HT1080 (cell line): ENCODE data around the gene SPATA32. TPM values are rescaled to one million over a fixed set of nuclear protein-coding genes. Genes with fewer than 3 reads are reported as not detected.
"Not testable (repeated sequence)": the region's sequence is repeated elsewhere in the genome, so short reads cannot be mapped to it uniquely, and the experiment has no call there.

Experiments
- DNase-seq: peaks from one replicate; pipeline ENCODE4 v3.0.0-alpha.2; 2015; ENCODE audit warnings: low read depth
- total RNA-seq: library from RNA; depleted of rRNA; stranded (reverse); fragments of >200 nt; shearing (Covaris generic); gene quantifications from 2 replicates; pipeline ENCODE4 v1.2.3, GENCODE V29; 2014

SPATA32 gene
- total RNA-seq, 1 experiment from 2014 or later: not detected

DNA sequence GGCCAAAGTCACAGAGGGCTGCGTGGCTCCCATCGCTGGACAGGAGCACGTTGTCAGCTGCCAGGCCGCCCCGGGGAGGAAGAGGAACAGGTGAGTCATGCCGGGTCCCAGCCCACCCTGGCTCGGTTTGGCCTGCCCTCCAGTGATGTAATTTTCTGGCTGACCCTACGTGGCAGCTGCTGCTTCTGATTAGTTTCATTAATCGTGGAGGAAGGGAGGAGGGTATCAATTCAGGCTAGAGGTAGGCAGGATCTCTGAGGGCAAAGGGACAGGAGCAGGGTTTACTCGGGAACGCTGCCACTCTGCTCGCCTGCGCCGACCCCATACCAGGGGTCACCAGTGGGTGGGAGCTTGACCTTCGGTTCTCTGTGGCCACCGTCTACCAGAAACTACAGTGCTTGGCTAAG, 11.7 kb upstream of the SPATA32 start:
- no peak for DNase-seq

DNA sequence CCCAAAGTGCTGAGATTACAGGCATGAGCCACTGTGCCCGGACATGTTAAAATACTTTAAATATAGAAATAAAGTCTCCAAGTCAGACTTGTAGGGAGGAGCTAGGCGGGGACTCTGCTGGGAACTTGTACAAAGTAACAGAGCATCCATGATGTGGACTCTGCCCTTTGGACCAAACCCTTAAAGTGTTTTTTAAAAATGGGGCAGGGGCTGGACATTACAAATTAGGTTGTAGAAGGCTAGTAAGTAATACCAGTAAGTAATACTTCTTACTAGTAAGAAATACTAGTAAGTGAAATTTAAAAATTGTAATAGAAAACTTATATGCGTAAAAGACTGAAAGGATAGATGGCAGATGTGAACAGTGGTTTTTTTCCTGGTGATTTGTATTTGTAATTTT, 9.7 kb upstream of the SPATA32 start:
- DNase-seq: no peak

DNA sequence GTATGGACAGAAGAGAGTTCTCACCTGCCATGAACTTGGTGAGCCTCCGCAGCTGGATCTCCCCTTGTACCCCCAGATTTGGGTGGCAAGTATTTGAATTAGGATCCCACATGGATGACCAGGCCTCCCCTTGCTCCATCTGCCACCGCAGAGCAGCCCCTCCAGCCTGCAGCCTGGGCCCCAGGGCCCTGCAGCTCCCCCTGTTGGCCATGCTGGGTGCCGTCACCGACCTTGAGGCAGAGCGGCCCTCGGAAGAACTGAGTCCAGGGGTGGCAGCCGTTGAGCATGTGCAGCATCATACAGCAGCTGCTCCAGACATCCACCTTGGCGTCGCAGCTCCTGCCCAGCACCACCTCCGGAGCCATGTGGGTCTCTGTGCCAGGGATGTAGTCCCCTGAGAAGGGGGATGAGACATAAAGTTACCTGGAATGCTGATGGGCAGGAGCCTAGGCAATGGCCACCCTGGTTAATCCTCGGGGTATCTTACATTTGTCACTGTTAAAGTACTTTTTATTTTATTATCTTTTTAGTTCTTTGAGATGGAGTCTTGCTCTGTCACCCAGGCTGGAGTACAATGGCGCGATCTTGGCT, 9.0 kb upstream of the SPATA32 start:
- DNase-seq: no peak

DNA sequence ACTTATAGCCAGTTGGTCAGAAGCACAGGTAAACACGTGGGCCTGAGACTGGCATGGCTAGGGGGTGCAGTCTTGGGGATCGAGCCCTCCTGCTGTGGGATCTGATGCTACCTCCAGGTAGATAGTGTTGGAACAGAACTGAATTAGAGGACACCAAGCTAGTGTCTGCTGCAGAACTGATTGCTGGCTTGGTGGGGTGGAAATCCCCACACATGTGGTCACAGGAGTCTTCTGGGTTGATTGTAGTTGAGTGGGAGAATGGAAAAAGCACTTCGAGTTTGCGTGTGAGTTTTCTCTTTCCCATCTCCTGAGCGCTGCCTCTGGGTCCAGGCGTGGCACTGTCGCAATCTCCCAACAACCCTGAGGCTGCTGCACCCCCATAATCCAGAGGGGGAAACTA, 8.0 kb upstream of the SPATA32 start:
- no peak for DNase-seq

DNA sequence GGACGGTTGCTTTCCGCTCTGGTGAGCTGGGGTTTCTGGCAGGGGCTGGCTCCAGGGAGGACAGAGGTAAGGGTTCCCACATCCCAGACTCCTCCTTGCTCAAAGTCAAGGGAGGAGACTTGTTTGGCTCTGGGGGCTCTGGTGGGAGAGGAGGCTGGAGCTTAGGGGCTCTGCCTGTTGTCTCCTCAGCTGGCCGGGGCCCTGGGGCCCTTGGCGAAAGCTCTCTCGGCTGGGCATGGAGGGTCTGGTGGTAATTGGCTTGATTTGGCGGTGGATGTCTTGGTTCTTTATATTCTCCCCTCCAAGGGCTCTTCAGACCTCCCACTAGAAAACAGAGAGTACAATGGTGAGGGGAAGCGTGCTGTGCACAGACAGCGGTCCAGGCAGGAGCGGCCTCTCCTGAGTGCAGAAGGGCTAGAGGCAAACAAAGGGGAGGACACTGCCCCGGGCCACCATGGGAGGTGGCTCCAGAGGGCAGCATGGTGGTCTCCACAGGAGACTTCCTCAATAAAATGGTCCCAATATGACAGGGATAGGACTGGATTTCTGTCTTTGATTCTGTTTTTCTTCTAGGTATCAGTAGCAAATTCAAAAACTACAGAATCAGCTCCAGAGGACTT, 5.7 kb upstream of the SPATA32 start:
- no peak for DNase-seq

DNA sequence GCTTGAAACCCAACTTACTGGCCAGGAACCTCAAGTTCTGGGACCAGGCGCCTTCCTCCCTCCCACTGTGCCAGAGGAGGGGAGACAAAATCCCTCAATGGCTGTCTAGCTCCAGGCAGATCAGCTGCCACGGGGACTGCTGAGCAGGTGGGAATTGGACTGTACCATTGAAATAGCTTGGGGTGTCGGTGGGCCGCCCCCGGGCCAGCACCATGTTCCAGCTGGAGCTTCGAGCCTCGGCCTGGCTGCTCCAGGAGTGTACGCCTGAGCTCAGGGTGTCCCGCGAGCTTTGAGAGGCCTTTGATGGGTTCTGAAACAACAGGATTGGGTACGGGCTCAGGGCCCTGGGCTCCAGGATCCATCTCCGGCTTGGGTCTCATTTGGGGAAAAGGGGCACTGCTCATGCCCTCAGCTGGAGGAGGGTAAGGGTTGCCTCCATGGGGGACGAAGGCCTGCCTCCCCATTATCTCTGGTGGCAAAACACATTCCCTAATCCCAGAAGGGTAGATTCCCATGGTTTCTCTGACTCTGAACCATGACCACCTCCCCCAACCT, 4.6 kb upstream of the SPATA32 start:
- DNase-seq: no peak

DNA sequence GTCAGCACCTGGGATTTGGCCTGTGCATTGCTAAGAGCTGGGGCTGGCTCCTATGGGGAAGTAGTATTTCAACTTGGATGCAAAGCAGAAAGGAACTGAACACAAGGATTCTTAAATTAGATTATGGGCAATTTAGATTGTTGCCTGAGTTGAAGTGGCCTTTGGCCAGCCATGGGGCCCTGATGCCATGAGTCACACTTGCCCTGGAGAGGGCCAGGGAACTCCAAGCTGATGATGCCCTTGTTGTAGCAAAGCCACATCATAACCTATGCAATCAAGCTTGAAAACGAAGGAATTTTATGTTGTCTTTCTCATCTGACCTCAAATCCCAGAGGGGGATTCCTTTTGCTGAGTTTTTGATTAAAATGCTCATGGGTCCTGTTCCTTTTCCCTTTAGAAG, 3.9 kb upstream of the SPATA32 start:
- peak; percentile 50 for DNase-seq

DNA sequence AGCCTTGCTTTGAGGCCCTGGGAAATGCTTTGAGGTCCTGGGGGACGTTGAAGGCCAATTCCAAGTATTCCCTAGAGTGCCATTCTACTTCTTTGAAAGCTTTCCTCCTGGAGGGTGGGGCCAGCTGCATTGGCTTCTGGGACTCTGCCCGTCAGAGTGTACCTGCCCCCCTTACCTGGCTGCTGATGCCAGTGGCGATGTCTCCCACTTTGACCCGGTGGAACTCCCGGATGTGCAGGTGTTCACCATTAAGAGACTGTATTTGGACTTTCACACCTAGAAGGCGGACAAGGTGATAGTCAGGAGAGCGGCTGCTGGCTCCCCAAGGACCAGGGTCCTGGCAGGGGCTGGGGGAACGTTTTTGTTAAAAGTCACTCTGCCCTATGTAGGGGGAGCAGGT, 3.1 kb upstream of the SPATA32 start:
- no peak for DNase-seq

DNA sequence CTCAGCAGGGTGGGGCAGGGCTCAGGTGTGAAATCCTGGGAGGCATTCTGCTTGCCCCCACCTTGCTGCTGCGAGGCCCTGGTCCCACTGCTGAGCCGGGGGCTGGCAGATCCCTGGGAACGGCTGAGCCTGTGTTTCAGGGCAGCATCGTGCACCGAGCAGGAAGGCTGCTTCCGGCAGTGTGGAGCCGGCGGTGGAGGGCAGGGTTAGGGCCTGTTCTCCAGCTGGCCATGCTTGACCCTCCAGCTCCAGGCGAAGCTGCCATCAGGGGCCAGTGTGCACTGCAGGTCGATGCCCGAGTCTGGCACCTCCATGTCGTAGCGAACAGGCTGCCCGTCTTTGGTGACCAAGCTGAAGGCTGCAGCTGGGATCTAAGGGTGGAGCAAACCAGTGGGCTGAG, 2.5 kb upstream of the SPATA32 start:
- DNase-seq: no peak

DNA sequence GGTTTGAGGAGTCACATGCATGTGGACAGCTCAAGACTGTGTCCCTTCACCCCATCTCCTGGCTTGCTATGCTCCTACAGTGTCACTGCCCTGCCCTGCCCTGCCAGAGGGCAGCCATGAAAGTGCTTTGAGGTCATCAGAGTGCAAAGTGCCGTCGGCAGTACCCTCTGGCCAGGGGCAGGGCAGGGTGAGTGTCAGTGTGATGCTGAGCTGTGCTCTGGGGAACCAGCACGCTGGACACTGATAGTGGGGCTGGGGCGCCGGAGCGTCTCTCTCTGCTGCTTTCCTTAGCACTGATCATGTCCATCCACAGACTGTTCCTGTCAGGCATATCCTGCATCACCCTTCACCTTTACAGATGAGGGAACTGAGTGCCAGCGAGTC, 1.6 kb upstream of the SPATA32 start:
- DNase-seq: no peak

DNA sequence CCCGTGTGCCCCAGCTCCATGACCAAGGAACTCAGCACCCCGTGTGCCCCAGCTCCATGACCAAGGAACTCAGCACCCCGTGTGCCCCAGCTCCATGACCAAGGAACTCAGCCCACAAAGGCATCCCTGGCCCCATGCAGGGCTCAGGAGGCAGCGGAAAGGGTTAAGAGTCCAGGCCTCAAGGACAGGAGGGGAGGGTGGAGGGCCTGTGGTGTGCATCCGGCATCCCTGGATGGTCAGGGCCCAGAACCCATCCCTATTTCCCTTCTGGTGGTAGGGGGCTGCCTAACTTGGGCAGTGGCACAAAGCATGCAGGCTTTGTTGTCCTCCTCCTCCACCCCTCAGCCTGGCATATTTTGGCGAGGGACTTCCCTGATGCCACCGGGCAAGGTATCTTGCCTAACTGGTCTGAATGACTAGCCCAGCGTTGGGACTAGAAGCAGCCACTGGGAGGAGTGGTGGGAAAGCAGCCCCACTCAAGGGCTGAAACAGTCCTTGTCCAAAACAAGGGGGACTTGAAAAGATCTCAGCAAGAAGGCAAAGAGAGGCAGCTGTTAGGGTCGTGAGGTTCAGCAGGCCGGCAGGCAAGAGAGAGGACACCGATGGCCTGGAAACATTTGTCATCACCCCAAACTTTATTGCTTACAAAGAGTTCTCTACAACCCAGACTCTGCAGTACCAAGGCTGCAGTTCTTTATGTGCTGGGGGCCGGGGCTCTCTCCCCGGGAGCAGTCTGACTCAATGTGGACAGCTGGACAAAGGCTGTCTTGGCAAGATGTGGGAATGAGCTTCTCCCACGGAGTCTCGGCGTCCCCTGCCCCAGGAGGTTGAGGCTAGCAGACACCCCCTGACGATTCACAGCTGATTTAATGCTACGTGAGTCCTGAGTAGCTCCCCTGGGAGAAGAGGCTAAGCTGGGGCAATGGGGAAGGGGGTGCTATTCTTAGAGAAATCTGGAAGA, 902 bp upstream of the SPATA32 start:
- DNase-seq: no peak

DNA sequence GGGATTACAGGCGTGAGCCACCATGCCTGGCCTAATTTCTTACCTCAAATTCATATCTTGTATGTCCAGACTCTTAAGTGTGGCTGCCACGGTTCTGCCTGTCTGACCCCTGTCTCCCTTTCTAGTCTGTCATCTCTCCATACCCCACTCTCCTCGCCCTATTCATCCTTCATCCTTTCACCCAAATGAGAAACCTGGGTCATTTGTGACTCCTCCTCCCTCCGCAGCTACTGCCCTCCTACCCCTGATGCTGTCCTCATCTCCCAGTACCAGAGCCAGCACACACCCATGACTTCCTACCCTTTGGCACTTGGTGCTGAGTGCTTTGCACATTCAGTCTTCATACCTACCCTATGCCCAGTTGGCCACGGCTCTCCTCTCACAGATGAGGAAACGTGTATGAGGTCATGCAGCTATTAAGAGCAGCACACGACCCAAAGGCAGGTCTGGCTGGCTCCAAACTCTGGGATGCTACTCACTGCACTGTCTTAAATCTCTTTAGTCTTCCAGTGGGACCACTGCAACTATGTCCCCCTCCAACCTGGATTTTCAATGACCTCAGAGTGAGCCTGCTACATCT, 1.6 kb downstream of the SPATA32 start:
- no peak for DNase-seq

DNA sequence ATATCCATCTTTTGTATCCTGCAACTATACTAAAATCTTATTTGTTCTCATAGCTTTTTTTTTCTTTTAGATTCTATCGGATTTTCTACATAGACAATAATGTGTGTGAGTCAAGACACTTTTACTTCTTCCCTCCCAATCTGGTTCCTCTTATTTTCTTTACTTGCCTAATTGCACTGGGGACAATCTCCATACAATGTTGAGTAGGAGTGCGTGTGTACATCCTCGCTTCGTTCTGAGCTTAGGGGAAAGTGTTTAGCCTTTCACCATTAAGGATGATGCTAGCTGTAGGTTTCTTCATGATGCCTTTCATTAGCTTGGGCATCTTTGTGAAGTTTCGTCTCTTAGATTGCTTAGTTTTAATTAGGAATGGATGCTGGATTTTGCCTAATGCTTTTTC, 2.9 kb downstream of the SPATA32 start:
- no peak for DNase-seq

DNA sequence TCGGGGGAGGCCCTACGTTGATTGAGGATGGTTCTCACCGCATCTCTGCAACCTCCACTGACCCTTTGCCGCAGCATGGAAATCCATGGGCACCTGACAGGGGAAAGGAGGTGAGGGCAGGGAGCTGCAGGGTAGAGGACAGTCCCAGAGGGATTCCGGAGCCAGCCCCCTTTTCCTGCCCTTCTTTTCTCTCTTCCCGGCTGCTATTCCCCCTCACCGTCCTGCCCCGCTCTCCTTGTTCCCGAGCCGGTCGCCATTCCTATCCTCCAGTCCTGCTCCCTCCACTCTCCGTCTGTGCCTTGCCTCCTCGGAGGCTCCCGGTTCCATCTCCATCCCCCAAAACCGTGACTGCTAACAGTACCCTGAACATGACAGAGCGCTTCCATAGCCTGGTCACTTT, 4.8 kb downstream of the SPATA32 start:
- no peak for DNase-seq

DNA sequence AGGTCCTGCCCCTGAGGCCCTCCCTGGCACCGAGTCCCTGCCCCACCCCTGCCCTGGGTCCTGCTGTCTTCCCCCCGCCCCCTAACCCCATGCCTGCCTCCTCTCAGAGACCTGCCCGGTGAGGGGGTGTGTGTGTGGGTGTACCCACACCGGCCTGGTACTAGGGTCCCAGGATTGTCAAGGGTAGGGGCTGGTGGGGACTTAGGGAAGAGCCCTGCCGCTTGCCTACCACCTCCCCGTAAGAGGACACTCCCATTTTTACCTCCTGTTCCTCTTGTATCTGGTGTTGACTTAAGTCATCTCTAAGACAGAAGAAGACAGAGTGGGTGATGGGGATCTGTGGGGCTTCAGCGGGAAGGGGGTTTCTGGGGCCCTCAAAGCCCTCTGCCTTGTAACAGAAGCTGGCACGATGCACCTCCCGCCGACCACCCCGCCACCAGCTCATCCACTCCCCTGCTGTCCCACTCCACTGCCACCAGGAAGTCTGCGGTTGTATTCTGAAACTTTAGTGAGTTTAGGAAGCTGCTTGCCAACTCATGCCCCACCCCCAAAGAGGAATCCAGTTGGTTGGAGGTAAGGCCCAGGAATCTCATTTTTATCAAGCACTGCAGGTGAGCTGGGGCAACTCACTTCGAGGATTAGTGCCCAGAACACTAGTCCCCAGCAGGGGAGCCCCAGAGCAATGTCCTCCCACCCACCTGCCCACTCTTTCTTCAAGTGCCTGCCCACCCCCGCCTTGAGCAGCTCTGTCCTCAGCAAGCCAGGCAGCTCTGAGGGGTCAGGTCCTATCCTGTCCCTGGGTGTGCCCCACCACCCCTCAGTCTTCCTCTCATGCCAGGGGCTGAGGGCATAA, 5.6 kb downstream of the SPATA32 start:
- DNase-seq: peak; percentile 46

DNA sequence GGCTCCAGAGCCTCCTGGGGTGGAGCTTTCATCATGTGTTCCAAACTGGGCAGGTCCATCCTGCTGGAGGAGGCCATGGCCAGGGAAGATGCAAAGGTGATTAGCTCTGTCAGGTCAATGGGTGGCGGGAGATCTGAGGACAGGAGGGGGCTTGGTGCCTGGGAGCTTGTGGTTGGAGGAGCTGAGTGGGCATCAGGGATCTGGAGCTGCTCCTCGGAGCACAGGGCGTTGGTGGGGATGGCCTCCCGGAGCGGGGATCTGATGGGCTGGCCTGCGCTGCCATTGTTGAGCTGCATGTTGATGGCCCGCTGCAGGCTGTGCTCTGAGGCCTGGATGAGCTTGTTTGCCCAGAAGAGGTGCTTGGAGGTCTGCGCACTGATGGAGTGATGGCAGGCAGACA, 6.5 kb downstream of the SPATA32 start:
- no peak for DNase-seq

DNA sequence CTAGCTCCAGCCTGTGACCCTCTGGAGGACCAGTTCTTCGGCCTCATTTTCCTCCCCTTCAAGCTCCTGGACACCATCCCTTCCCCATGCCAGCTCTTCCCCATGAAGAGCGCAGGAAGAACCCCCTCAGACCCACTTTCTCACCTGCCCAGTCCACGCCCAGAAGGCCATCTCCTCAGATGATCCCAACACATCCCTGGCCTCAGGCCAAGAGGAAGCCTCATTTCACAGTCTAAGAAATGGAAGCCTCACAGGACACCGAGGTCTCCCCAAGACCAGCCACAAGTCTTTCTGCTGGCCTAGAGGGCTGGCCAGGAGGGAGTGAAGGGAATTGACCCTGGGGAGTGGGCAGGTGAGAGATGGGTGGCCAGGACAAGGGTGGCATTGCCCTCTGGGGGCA, 8.0 kb downstream of the SPATA32 start:
- no peak for DNase-seq

DNA sequence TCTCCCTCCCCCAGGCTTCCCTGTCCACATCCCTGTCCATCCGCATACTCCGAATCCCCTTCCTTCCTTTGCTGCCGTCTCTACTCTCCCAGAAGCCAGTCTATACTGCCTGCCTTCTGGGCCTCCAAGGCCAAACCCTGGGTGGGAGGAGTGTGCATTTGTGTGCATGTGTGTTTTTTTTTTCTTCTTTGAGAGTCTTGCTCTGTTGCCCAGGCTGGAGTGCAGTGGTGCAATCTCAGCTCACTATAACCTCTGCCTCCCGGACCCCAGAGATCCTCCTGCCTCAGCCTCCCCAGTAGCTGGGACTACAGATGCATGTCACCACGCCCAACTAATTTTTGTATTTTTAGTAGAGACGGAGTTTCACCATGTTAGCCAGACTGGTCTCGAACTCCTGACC, 8.7 kb downstream of the SPATA32 start:
- DNase-seq: not testable (repeated sequence)

DNA sequence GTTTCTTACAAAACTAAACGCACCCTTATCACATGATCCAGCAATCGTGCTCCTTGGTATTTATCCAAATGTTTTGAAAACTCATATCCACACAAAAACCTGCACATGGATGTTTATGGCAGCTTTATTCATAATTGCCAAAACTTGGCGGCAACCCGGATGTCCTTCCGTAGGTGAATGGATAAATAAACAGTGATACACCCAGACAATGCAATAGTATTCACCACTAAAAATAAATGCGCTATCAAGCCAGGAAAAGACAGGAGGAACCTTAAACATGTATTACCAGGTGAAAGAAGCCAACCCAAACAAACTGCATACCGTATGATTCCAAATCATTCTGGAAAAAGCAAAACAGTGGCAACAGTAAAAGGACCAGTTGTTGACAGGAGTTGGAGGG, 10.0 kb downstream of the SPATA32 start:
- DNase-seq: no peak

DNA sequence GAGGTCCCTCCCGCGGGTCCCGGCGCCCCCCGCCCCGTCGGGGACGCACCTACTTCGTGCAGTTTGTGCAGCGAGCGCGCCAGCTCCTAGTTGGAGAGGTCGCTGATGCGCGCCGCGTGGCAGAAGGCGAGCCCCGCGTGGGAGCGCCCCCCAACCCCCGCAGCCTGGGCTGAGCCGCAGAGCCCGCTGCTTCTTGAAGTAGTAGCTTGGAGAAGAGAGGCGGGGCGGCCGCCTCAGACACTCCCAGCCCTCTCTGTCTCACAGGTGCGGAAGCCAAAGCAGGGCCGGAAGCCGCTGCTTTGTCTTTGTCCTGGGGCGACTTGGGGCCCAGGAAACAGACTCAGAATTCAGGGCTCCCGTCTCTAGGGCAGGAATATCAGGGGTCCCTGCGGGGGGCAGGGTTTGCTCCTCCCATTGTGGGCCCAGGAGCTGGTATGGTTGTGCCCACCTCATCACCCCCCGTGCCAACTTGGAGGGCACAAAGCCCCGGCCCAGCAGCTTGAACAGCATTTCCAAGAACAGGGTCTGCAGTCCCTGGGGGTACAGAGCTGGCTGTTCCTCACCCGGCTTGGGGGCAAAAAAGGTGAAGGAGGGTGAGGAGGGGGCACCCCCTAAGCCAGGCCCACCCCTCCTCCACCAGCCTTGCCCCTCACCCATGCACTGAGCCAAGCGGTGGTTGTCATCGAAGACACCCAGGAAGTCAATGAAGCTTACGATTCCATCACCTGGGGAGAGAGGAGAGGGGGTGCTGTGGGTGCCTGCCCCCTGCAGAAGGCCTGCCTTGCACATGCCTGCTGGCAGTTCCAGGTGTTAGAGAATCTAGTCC, 13.5 kb downstream of the SPATA32 start:
- no peak for DNase-seq
